Stomach (tissue), 4 donors: ENCODE results near the gene MAS1L.

ENCODE experiments used
- CTCF ChIP-seq, 7 experiments: fragments of 450-650 bp in 4 of 7; fragments of 200-600 bp in 3 of 7; sonication (generic) in 3 of 7; IDR thresholded peaks; one replicate each; pipeline ENCODE4 v1.5.1; 2016 to 2019; ENCODE audit warnings: antibody characterized with exemption in 7 of 7, control low read depth in 2 of 7, mild to moderate bottlenecking in 1 of 7
- POLR2A ChIP-seq, 4 donors: fragments of 450-650 bp; IDR thresholded peaks; one replicate each; pipeline ENCODE4 v1.6.1; 2016; ENCODE audit warnings: antibody characterized with exemption in 4 of 4, control low read depth in 2 of 4, mild to moderate bottlenecking in 1 of 4, moderate library complexity in 1 of 4

GRCh38 chr6:29479560-29479959 is 8.2 kb downstream of the MAS1L start:
- TF ChIP-seq POLR2A (IDR thresholded peaks at IDR 0.05) (no peak), CTCF (IDR thresholded peaks at IDR 0.05) (no peak)
